HepG2 (cell line): ENCODE measurements around the gene GFRA1. TPM values are rescaled to one million over a fixed set of nuclear protein-coding genes. Genes with fewer than 3 reads are reported as not detected.

Experiments
- ATAC-seq: fragments of 200-7000 bp; cut with Tn5 transposase; 3 replicates; pipeline ENCODE4 v1.9.1; 2020; ENCODE audit warnings: mild to moderate bottlenecking, moderate library complexity
- BruUV-seq: library from RNA; stranded (reverse); fragments of 400-500 nt; replicated peaks from 2 replicates; lab custom pipeline; 2021; lab: Mats Ljungman, UMichigan
- CTCF ChIA-PET: fragments of 300-600 bp; formaldehyde crosslinking; extraction: SDS; loops from one replicate; lab custom pipeline; 2021; ENCODE audit warnings: low total read pairs, inconsistent platforms, low intra/inter-chr PET ratio; lab: Yijun Ruan, JAX
- POLR2A ChIA-PET: fragments of 350-600 bp; sonication (Branson Sonifier 250); formaldehyde crosslinking; loops from one replicate; lab custom pipeline; 2020; ENCODE audit warnings: antibody characterized with exemption, inconsistent platforms; lab: Yijun Ruan, JAX
- DNase-seq: peaks from one replicate; pipeline ENCODE4 v3.0.0-alpha.2; 2015; ENCODE audit warnings: low spot score
- FAIRE-seq: peaks from 3 replicates; lab custom pipeline; 2011; peaks lifted over from hg19 to GRCh38; lab: Jason Lieb, UNC
- H2AFZ ChIP-seq: one replicate; pipeline ENCODE4 v1.6.1; 2011; ENCODE audit warnings: low read length, inconsistent platforms
- H3K27ac ChIP-seq: fragments of 300-600 bp; 3 replicates; pipeline ENCODE4 v1.8.0; 2011; ENCODE audit warnings: mixed run types, mild to moderate bottlenecking, mixed read lengths, low read length, inconsistent platforms; ENCODE audit not compliant: insufficient read depth; ENCODE audit errors: extremely low read length
- H3K27me3 ChIP-seq, 2 experiments: fragments of 200-600 bp in 1 of 2; 2 replicates in 1 of 2; 3 replicates in 1 of 2; pipeline versions ENCODE4 v1.6.0 to v1.8.0; 2011; ENCODE audit warnings: low read length in 2 of 2, mild to moderate bottlenecking in 2 of 2, moderate library complexity in 2 of 2, inconsistent platforms in 1 of 2; ENCODE audit not compliant: insufficient read depth in 2 of 2, control insufficient read depth in 1 of 2
- H3K36me3 ChIP-seq, 2 experiments: fragments of 200-600 bp in 1 of 2; replicated peaks in 1 of 2; 2 replicates in 1 of 2; 3 replicates in 1 of 2; pipeline versions ENCODE4 v1.5.1 to v1.8.0; 2011; ENCODE audit warnings: low read length in 2 of 2, inconsistent platforms in 1 of 2; ENCODE audit not compliant: insufficient read depth in 2 of 2, control insufficient read depth in 1 of 2
- H3K4me1 ChIP-seq: 2 replicates; pipeline ENCODE4 v1.5.1; 2012; ENCODE audit warnings: low read length, inconsistent platforms; ENCODE audit not compliant: insufficient read depth
- H3K4me2 ChIP-seq: 2 replicates; pipeline ENCODE4 v1.6.0; 2011; ENCODE audit warnings: low read depth, low read length, inconsistent platforms
- H3K4me3 ChIP-seq, 3 experiments: fragments of 200-600 bp in 1 of 3; sonication (generic), shearing (Covaris generic) in 1 of 3; replicated peaks in 1 of 3; 2 replicates each; pipeline ENCODE4 v1.5.1; 2011 to 2016; ENCODE audit warnings: low read length in 3 of 3, inconsistent platforms in 2 of 3, low read depth in 2 of 3, mild to moderate bottlenecking in 2 of 3, control low read depth in 1 of 3, mixed read lengths in 1 of 3; ENCODE audit not compliant: insufficient read depth in 1 of 3
- H3K79me2 ChIP-seq: one replicate; pipeline ENCODE4 v1.6.1; 2011; ENCODE audit warnings: low read length, inconsistent platforms; ENCODE audit not compliant: insufficient read depth
- H3K9ac ChIP-seq: 2 replicates; pipeline ENCODE4 v1.6.0; 2011; ENCODE audit warnings: mild to moderate bottlenecking, low read depth, low read length, inconsistent platforms; ENCODE audit not compliant: insufficient read depth
- H3K9me3 ChIP-seq: 2 replicates; pipeline ENCODE4 v1.5.1; 2012; ENCODE audit warnings: mild to moderate bottlenecking, low read length
- H4K20me1 ChIP-seq: 2 replicates; pipeline ENCODE4 v1.6.0; 2011; ENCODE audit warnings: inconsistent platforms, mild to moderate bottlenecking, low read length, moderate library complexity; ENCODE audit not compliant: insufficient read depth
- ETV6 ChIP-seq: sonication (generic); formaldehyde crosslinking; conservative IDR thresholded peaks from 2 replicates; pipeline ENCODE4 v1.4.0; 2020; ENCODE audit warnings: missing genetic modification reagents
- HNF4G ChIP-seq, 2 experiments: sonication (generic) in 1 of 2; formaldehyde crosslinking in 1 of 2; IDR thresholded peaks; 2 replicates each; pipeline versions ENCODE4 v1.4.0 to v1.6.1; 2011 to 2020; ENCODE audit warnings: borderline replicate concordance in 2 of 2, low read depth in 2 of 2, mild to moderate bottlenecking in 2 of 2, low read length in 1 of 2, missing genetic modification reagents in 1 of 2, moderate library complexity in 1 of 2
- PLRG1 ChIP-seq: fragments of 450-650 bp; conservative IDR thresholded peaks from 2 replicates; pipeline ENCODE4 v1.6.1; 2016
- POGZ ChIP-seq: sonication (generic); formaldehyde crosslinking; IDR thresholded peaks from 2 replicates; pipeline ENCODE4 v1.4.0; 2020; ENCODE audit warnings: mild to moderate bottlenecking, missing genetic modification reagents
- TBP ChIP-seq: sonication (generic); formaldehyde crosslinking; IDR thresholded peaks from 2 replicates; pipeline ENCODE4 v1.5.0; 2020; ENCODE audit warnings: missing genetic modification reagents
- ZFP82 ChIP-seq: sonication (generic); formaldehyde crosslinking; IDR thresholded peaks from 2 replicates; pipeline ENCODE4 v1.5.1; 2020; ENCODE audit warnings: mild to moderate bottlenecking, missing genetic modification reagents, borderline replicate concordance
- ZNF441 ChIP-seq: sonication (generic); formaldehyde crosslinking; IDR thresholded peaks from 2 replicates; pipeline ENCODE4 v1.7.0; 2021; ENCODE audit warnings: missing genetic modification reagents, borderline replicate concordance
- ZNF468 ChIP-seq: sonication (generic); formaldehyde crosslinking; IDR thresholded peaks from 2 replicates; pipeline ENCODE4 v1.8.0; 2022; ENCODE audit warnings: mild to moderate bottlenecking, moderate library complexity, missing genetic modification reagents
- ZNF703 ChIP-seq: sonication (generic); formaldehyde crosslinking; IDR thresholded peaks from 2 replicates; pipeline ENCODE4 v1.5.1; 2020; ENCODE audit warnings: missing genetic modification reagents, mild to moderate bottlenecking, moderate library complexity, borderline replicate concordance
- WGBS: methylation state at CpG from one replicate; pipeline ENCODE4 v1.1.6; 2017; ENCODE audit warnings: low lambda C conversion rate; 5-methylcytosine and 5-hydroxymethylcytosine counted together
- in situ Hi-C: cut with HindIII; loops from 2 replicates; pipeline ENCODE4 v1.10.0; 2017; ENCODE audit warnings: low pct_unique_long_range_greater_than_20kb; ENCODE audit not compliant: extremely low pct_ligation_motif_present
- intact Hi-C: fragments of 100-400 bp; cut with micrococcal nuclease; formaldehyde crosslinking; loops from one replicate; pipeline ENCODE4 v1.10.0; 2022; ENCODE audit not compliant: unreplicated experiment
- polyA plus RNA-seq, 8 experiments: library from polyadenylated mRNA; depleted of rRNA in 3 of 8; stranded (reverse) in 7 of 8; unstranded in 1 of 8; fragments of >200 nt; fragmentation: Illumina TruSeq in 4 of 8; extraction: Trizol in 4 of 8; gene quantifications; 2 replicates each; pipeline versions ENCODE4 v1.2.1 to v1.2.3, GENCODE V29; 2011 to 2016; ENCODE audit warnings: low read depth in 4 of 8, missing spikeins in 1 of 8, mixed read lengths in 1 of 8; ENCODE audit not compliant: insufficient read depth in 1 of 8
- total RNA-seq, 5 experiments: library from RNA; depleted of rRNA; stranded (reverse); fragments of >200 nt; fragmentation: Illumina TruSeq; extraction: Trizol; gene quantifications; 2 replicates each; pipeline ENCODE4 v1.2.3, GENCODE V29; 2016; ENCODE audit warnings: low read depth in 1 of 5
- TF ChIP-seq, protein P1 (sequence below): sonication (generic); formaldehyde crosslinking; IDR thresholded peaks from 2 replicates; pipeline ENCODE4 v1.5.0; 2020; ENCODE audit warnings: mild to moderate bottlenecking, low read depth, missing genetic modification reagents, borderline replicate concordance
- TF ChIP-seq, protein P2 (sequence below): sonication (generic); formaldehyde crosslinking; IDR thresholded peaks from 2 replicates; pipeline ENCODE4 v1.4.0; 2020; ENCODE audit warnings: mild to moderate bottlenecking, missing genetic modification reagents
- TF ChIP-seq, protein P3 (sequence below): sonication (generic); formaldehyde crosslinking; IDR thresholded peaks from 2 replicates; pipeline ENCODE4 v1.5.1; 2020; ENCODE audit warnings: missing genetic modification reagents, mild to moderate bottlenecking, borderline replicate concordance

Gene GFRA1
- total and polyA plus RNA-seq, 2 of the 13 experiments (the other 11 are each of a cell fraction or from before 2014, with no cell fraction given) = not detected

DNA sequence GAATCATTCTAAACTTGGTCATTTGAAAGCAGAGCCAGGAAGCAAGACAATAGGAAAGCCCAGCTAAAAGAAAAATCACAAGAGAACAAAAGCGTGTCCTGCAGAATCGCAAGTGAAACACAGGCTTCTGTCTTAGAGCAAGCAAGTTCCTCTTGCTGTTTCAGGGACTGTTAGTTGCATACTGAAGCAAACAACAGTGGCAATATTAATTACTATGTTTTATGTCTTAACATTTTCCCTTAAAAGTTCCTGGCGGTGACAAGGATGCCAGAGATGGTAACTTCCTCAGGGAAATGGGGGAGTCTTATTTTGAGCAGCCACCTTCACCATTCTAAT is 217.1 kb downstream of the GFRA1 start:
- Histone ChIP-seq H3K27ac (peak overlapping the region; percentile 60), H3K4me2 (no peak overlapping the region), H4K20me1 (no peaks in the 10 kb centered on the region), H3K4me3 (no peak overlapping the region), H3K9me3 (no peaks in the 10 kb centered on the region), H2AFZ (no peak overlapping the region), H3K27me3 (no peaks in the 10 kb centered on the region), H3K36me3 (no peaks in the 10 kb centered on the region), H3K9ac (no peak overlapping the region), H3K4me1 (peaks cover 36% of the 10 kb centered on the region), H3K79me2 (no peaks in the 10 kb centered on the region)
- intact Hi-C loops (no loop called here), in situ Hi-C loops (no loop called here)
- CTCF ChIA-PET = no interaction called here
- 98% methylated on average over 3 of the region's 3 CpGs for WGBS
- POLR2A ChIA-PET = no interaction called here
- ATAC-seq (no peak), FAIRE-seq (no peak), DNase-seq (no peak)
- BruUV-seq = no TSS peak
- TF ChIP-seq ZNF703 (CRISPR knock-in tag) = no peak
- no peak for TF ChIP-seq POGZ (CRISPR knock-in tag)
- TF ChIP-seq HNF4G (IDR thresholded peaks at IDR 0.05; ENCODE audit: borderline replicate concordance, low read depth, low read length) = no peak
- no peak for TF ChIP-seq HNF4G (CRISPR knock-in tag; IDR thresholded peaks at IDR 0.05; ENCODE audit: borderline replicate concordance, low read depth)
- TF ChIP-seq, protein P1, sequence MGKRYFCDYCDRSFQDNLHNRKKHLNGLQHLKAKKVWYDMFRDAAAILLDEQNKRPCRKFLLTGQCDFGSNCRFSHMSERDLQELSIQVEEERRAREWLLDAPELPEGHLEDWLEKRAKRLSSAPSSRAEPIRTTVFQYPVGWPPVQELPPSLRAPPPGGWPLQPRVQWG (CRISPR knock-in tag) = no peak

DNA sequence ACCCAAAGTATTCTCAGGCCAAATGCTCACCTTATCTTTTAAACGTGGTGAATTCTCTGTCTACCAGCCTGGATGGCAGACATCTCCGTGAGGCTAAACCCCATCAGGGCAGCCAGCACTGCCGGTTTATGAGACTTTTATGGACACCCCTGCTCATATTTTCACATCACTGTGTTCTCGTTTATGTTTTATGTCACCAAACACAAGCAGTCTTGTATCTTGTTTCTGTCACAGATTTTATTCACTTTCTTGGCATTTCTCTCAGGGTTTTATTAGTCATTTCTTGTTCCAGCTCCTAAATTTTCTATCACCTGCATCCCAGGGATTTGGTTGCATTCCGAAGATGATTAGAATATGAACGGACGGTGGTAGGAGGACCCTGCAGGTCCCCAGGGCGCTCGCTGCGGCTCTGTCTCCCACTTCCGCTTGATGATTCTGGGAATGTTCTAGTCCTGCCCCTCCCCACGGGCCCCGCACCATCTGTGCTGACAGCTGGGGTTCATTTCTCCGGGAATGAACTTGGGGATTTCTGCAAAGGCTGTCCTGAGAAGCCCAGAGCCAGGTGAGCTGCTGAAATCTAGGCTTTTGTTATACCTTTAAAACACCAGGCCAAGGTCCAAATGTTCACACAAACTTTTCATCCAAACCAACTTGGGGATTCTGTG is 217.6 kb downstream of the GFRA1 start:
- H3K9ac ChIP-seq = no peak overlapping the region
- no peak for ATAC-seq
- in situ Hi-C loops (no loop called here), intact Hi-C loops (no loop called here)
- no TSS peak for BruUV-seq
- no peak for DNase-seq
- no peaks in the 10 kb centered on the region for H3K9me3 ChIP-seq
- H3K4me2 ChIP-seq = no peak overlapping the region
- no peak for FAIRE-seq
- no peak overlapping the region for H2AFZ ChIP-seq
- 87% methylated on average over 14 of the region's 14 CpGs for WGBS
- no peaks in the 10 kb centered on the region for H3K79me2 ChIP-seq
- no peaks in the 10 kb centered on the region for H3K27me3 ChIP-seq
- H3K4me1 ChIP-seq = peaks cover 36% of the 10 kb centered on the region
- POLR2A ChIA-PET = no interaction called here
- no peaks in the 10 kb centered on the region for H4K20me1 ChIP-seq
- no peak overlapping the region for H3K4me3 ChIP-seq
- CTCF ChIA-PET = no interaction called here
- peak overlapping the region; percentile 60 for H3K27ac ChIP-seq
- H3K36me3 ChIP-seq = no peaks in the 10 kb centered on the region
- TF ChIP-seq ZFP82 (CRISPR knock-in tag) (no peak), ZNF441 (no peak), ETV6 (CRISPR knock-in tag) (no peak), ZNF468 (no peak), TBP (CRISPR knock-in tag) (no peak), PLRG1 (no peak)
- TF ChIP-seq, protein P2, sequence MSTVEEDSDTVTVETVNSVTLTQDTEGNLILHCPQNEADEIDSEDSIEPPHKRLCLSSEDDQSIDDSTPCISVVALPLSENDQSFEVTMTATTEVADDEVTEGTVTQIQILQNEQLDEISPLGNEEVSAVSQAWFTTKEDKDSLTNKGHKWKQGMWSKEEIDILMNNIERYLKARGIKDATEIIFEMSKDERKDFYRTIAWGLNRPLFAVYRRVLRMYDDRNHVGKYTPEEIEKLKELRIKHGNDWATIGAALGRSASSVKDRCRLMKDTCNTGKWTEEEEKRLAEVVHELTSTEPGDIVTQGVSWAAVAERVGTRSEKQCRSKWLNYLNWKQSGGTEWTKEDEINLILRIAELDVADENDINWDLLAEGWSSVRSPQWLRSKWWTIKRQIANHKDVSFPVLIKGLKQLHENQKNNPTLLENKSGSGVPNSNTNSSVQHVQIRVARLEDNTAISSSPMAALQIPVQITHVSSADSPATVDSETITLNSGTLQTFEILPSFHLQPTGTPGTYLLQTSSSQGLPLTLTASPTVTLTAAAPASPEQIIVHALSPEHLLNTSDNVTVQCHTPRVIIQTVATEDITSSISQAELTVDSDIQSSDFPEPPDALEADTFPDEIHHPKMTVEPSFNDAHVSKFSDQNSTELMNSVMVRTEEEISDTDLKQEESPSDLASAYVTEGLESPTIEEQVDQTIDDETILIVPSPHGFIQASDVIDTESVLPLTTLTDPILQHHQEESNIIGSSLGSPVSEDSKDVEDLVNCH = no peak
- TF ChIP-seq, protein P3, sequence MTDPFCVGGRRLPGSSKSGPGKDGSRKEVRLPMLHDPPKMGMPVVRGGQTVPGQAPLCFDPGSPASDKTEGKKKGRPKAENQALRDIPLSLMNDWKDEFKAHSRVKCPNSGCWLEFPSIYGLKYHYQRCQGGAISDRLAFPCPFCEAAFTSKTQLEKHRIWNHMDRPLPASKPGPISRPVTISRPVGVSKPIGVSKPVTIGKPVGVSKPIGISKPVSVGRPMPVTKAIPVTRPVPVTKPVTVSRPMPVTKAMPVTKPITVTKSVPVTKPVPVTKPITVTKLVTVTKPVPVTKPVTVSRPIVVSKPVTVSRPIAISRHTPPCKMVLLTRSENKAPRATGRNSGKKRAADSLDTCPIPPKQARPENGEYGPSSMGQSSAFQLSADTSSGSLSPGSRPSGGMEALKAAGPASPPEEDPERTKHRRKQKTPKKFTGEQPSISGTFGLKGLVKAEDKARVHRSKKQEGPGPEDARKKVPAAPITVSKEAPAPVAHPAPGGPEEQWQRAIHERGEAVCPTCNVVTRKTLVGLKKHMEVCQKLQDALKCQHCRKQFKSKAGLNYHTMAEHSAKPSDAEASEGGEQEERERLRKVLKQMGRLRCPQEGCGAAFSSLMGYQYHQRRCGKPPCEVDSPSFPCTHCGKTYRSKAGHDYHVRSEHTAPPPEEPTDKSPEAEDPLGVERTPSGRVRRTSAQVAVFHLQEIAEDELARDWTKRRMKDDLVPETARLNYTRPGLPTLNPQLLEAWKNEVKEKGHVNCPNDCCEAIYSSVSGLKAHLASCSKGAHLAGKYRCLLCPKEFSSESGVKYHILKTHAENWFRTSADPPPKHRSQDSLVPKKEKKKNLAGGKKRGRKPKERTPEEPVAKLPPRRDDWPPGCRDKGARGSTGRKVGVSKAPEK (CRISPR knock-in tag) = no peak
